GM11168 (cell line): ENCODE measurements around the gene IFIH1.

Source experiments
- in situ Hi-C: fragments of 300-500 bp; cut with MboI; formaldehyde crosslinking; loops from one replicate; pipeline ENCODE4 v1.12.0; 2022; ENCODE audit warnings: low sequenced_read_pairs; ENCODE audit not compliant: unreplicated experiment

The IFIH1 gene

DNA sequence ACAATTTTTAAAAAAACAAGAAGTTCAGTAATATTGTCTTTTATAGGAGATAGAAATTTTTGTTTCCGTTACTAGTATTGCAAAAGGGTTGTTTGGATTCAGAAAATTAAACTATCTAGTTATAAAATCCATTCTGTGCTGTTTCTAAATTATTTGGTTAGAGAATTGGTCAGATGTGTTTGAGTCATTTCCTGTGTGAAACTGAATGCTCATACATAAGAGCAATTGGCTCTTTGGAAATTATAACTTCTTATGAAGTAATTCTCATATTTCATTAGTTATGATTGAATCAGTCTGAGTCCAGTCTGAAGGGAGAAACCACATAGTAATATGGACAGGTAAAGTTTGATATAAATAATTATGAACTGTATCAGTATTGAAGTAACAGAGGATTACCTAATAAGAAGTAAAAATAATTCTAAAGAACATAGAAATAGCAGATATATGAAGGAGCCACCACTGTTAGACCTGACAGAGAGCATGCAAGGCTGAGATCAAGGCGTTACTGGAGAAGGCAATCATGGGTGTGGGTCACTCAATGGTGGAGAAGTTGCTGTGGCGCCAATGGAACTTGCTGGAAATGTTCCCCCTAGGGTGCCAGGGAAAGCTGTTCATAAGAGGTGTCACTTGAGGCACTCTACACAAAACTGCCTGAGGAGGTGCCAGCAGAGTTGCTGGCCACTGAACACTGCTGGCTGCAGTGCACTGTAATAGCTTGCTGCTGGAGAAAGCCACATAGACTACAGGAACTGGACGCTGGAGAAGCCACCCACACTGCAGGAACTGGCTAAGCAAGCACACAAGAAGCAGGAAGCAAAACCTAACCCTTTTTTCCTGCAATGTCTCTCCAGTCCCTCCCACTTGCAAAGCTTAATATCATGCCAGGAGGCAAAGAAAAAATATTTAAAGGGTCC is 57.2 kb downstream of the IFIH1 start:
- in situ Hi-C loops, result no loop called here

DNA sequence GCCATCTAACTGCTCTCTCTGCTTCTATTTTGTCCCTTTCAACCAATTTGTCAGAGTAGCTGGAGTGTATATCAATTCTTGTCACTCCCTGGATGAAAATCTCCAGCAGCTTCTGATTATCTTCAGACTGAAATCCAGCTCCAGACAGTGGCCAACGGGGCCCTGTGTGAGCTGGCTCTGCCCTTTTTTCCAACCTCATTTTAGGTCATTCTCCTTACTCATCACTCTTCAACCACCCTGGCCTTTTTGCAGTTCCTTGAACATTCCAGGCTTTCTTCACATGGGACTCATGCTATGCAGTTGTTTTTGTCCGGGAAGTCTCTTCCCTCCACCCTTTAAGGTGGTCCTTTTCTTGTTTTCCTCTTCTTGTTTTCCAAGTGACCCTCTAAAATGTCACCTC is 59.8 kb downstream of the IFIH1 start:
- in situ Hi-C loops, result no loop called here

DNA sequence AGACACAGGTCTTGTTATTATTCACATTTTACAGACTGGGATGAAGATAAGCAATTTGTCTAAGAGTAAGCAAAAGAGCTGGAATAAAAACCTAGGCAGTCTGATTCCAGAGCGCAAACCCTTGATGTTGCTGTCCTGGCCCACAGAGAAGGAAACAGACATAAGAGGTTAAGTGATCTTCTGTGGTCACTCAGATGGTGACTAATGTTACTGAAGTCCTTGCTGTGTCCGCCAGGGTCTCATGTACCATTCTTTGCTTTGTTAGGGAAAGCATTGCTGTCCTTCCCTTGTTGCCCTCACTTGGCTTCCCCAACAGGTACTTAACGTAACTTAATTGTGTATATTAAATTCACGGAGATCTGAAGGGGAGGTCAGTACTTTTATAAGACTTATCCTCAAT is 60.3 kb downstream of the IFIH1 start:
- in situ Hi-C loops, result no loop called here

DNA sequence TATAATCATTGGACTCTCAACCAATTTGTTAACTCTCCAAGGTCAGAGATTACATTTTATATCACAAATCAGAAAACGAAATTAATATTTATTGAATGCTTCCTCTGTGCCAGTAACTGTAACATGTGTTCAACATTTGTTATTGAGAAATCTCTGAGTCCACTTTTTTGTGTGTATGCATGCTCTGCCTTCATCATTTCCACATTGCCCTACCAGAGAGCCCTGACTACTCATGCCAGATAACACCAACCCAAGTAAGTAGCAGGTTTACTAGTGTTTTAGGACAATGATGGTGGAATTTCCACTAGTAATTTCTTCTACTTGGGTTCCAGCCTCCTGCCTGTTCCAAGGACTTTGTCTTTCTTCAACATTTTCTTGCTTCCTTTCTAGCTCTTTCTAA is 61.1 kb downstream of the IFIH1 start:
- in situ Hi-C loops, result no loop called here

DNA sequence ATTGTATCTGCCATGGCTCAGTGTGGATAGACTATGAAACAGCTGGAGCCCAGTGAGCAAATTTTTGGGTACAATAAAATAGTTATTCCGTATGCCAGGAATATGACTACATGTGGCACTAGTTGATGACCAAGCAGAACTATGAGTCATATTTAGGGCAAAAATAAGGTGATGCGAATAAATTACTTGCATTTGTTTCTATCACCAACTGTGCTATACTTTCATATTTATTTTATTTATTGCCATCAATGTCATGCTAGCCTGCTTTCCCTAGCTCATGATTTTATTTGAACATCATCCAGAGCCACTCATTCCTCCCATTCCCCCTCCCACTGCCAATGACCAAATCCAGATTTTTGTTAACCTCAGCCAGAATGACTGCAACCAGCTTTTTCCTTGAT is 61.9 kb downstream of the IFIH1 start:
- in situ Hi-C loops, result no loop called here

DNA sequence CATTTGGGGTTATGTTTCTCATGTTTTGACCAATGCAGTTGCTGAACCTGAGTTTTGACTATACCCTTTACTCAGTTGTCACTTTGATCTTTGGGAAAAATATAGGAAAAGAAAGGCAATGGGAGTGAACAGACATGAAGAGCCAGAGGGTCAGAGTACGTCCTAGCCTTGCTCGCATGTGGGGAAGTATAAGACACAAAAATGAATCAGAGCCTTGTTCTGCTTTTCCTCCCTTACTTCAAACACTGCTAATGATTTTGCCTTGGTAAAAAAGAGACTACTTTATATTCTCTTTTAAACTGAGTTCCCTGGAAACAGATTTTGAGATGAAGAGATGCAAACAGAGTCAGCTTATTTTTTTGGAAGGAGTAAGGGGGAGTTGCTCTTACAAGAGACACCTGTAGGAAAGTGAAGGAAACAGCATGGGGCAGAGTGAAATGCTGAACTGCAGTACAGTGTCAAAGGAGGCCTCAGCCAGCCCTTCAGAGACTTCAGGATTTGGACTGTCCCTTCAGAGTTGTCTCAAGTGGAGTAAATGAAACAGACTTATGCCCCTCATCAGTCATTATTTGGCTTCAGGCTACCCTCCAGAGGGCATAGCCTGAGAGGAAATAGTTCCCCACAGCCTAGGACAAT is 64.1 kb downstream of the IFIH1 start:
- in situ Hi-C loops, result no loop called here

DNA sequence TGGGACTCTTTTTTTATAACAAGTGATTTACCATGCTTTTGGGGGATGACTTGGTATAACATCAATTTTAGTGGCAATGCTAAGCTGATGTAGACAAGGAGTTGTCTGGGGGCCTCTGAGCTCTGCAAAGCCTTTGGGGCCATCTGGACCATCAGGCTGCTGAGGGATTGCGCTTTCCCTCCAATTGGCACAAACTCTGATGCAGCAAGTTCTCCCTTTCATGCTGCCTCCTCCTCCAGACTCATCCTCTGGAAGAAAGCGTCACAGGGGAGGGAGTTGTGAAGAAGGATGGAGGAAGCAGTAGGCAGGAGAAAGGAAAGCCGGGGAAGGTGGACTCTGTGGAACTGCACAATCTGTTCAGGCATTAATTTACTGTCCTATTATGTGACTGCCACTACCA is 65.0 kb downstream of the IFIH1 start:
- in situ Hi-C loops, result no loop called here

DNA sequence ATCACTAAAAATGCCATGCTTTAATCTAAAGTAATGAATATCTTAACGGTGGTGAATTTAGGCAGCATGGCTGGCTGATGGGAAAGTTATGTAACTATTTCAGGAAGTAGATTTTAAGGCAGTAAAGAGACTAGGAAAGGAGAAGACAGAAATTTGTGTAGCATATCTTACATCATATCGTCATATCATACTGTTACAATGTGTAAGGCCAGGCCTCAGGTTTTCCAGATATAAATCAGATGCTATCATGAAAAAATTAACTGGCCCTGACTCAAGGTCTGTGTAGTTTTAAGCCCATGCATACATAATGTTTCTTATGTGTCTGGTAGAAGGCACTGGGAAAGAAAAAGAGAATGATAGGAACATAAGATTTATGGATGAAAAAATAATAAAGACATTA is 66.3 kb downstream of the IFIH1 start:
- in situ Hi-C loops, result no loop called here

GRCh38 chr2:162245781-162246180 is 72.7 kb downstream of the IFIH1 start:
- in situ Hi-C loops, result no loop called here

GRCh38 chr2:162245061-162245460 is 73.4 kb downstream of the IFIH1 start:
- in situ Hi-C loops, result no loop called here

GRCh38 chr2:162244541-162245031 is 73.9 kb downstream of the IFIH1 start:
- in situ Hi-C loops, result no loop called here

GRCh38 chr2:162243715-162244114 is 74.8 kb downstream of the IFIH1 start:
- in situ Hi-C loops, result no loop called here

GRCh38 chr2:162243294-162243693 is 75.2 kb downstream of the IFIH1 start, which contains the start of gene FAP:
Gene FAP (minus strand): TSS chr2:162243445. CDS start chr2:162243327, 118 bp downstream.
- in situ Hi-C loops, result no loop called here

GRCh38 chr2:162242586-162243280 is 75.8 kb downstream of the IFIH1 start:
- in situ Hi-C loops, result no loop called here

GRCh38 chr2:162241571-162241970 is 76.9 kb downstream of the IFIH1 start:
- in situ Hi-C loops, result no loop called here

DNA sequence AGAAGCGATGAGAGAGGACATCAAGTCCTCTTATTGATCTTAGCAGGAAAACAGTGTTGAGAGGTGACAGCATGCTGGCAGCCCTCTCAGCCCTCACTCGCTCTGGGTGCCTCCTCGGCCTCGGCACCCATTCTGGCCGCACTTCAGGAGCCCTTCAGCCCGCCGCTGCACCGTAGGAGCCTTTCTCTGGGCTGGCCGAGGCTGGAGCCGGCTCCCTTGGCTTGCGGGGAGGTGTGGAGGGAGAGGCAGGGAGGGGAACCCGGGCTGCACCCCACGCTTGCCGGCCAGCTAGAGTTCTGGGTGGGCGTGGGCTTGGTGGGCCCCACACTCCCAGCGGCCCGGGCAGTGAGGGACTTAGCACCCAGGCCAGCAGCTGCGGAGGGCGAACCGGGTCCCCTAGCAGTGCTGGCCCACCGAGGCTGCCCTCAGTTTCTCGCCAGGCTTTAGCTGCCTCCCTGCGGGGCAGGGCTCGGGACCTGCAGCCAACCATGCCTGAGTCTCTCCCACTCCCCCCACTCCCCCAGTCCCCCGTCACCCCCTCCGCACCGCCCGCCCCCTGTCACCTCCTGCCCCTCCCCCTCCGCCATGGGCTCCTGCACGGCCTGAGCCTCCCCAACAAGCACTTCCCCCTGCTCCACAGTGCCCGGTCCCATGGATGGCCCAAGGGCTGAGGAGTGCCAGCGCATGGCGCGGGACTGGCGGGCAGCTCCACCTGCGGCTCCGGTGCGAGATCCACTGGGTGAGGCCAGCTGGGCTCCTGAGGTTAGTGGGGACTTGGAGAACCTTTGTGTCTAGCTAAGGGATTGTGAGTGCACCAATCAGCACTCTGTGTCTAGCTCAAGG is 83.6 kb downstream of the IFIH1 start:
- in situ Hi-C loops, result no loop called here

DNA sequence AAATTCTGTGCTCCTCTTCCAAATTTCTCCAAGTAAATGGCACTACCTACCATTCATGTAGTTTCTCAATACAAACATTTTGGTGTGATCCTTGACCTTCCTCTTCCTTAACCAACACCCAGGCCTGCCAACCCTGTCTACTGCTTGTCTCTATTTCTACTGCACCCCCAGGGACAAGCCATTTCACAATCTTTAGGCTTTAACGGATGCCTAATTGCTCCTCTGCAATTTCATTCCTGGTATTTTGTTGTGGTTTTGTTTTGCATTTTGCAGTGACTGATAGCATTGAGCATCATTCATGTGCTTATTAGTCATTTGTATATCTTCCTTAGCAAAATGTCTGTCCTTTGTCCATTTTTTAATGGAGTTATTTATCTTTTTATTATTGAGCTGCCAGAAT is 85.3 kb downstream of the IFIH1 start:
- in situ Hi-C loops, result no loop called here

- in situ Hi-C loops, result no loop called here
Measured at GRCh38 chr2:162232671-162233070, 85.8 kb downstream of the IFIH1 start.

GRCh38 chr2:162232027-162232426 is 86.5 kb downstream of the IFIH1 start:
- in situ Hi-C loops, result no loop called here

GRCh38 chr2:162230761-162231160 is 87.7 kb downstream of the IFIH1 start:
- in situ Hi-C loops, result no loop called here
